GM12801 (cell line): Measurements from ENCODE around the gene DHRS7B.

Experiments
- CTCF ChIP-seq: IDR thresholded peaks from one replicate; pipeline ENCODE4 v1.5.1; 2011; ENCODE audit warnings: control low read depth; ENCODE audit not compliant: insufficient read length; ENCODE audit errors: extremely low read depth

Gene DHRS7B

GRCh38 chr17:21191698-21192097 lies 64.9 kb downstream of the DHRS7B start:
- TF ChIP-seq CTCF = no peak

GRCh38 chr17:21193031-21193430 lies 66.3 kb downstream of the DHRS7B start:
- TF ChIP-seq CTCF = no peak

GRCh38 chr17:21194226-21194625 lies 67.5 kb downstream of the DHRS7B start:
- TF ChIP-seq CTCF = no peak

- TF ChIP-seq CTCF = no peak
Observed at GRCh38 chr17:21194703-21195102, 67.9 kb downstream of the DHRS7B start.

GRCh38 chr17:21196126-21196525 lies 69.4 kb downstream of the DHRS7B start:
- TF ChIP-seq CTCF = no peak

- no peak for TF ChIP-seq CTCF
Observed at GRCh38 chr17:21198411-21198810, 71.6 kb downstream of the DHRS7B start.

- TF ChIP-seq CTCF = no peak
Observed at GRCh38 chr17:21199311-21199710, 72.5 kb downstream of the DHRS7B start.

- TF ChIP-seq CTCF = no peak
Observed at GRCh38 chr17:21199856-21200255, 73.1 kb downstream of the DHRS7B start.
